Amygdala (tissue), 56 donors: ENCODE data around the gene RMP24.
"Not testable (repeated sequence)": the region's sequence is repeated elsewhere in the genome, so short reads cannot be mapped to it uniquely, and the experiment has no call there.

Experiments used
- DNase-seq, 56 donors: peaks; one replicate each; lab custom pipeline; 2025; lab: John Stamatoyannopoulos, UW

The RMP24 gene

DNA sequence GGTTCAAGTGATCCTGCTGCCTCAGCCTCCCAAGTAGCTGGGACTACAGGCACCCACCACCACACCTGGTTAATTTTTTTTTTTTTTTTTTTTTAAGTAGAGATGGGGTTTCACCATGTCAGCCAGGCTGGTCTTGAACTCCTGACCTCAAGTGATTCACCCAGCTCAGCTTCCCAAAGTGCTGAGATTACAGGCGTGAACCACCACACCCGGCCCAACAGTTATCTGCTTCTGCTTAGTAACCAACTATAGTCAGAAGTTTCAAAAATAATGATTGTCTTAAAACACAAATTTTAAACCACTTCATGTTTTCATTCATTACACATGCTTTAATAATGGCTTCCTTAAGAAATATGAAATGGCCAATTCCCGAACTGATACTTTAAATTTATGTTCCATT, 51.8 kb downstream of the RMP24 start:
- DNase-seq = not testable (repeated sequence)

DNA sequence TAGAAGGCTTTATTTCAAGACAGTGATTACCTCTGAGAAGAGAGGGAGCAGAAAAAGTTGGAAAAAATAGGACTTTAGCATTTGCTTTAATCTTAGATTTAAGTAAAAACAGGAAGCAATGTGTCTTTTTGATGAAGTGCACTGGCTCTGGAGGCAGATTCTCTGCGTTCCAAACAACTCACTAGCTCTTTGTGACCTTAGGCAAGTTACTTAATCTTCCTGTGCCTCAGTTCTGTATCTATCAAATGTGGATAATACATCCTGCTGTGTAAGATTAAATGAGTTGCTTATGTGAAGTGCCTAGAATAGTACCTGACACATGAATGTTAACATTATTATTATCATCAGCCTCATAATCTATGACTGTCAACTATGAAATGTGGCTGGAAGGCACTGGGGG, 52.5 kb downstream of the RMP24 start:
- no peak for DNase-seq

DNA sequence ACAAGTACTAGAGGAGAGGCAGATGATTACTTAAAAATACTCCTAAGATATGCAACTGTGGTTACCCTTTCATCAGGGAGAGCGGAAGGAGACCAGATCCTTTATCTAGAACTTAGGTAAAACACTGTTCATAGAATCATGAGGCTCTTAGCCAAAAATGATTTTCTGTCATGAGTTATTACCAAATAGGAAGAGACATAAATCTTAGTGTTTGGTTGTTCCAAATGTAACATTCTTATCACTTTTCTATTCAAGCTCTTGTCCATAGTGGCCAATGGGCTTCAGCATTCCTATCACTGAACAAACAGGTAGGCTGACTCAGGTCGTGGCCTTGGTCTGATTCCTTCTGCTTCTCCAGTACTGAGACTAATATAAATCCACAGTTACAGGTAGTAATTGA, 56.4 kb downstream of the RMP24 start:
- no peak for DNase-seq
